GM19467 (cell line): ENCODE measurements around the gene PPL.
"Not testable (repeated sequence)": the region's sequence is repeated elsewhere in the genome, so short reads cannot be mapped to it uniquely, and the experiment has no call there.

ENCODE experiments used
- ATAC-seq: cut with Tn5 transposase; IDR thresholded peaks from one replicate; pipeline ENCODE4 v1.9.1; 2021; ENCODE audit warnings: mild to moderate bottlenecking, moderate library complexity; ENCODE audit not compliant: unreplicated experiment

PPL gene

GRCh38 chr16:4936181-4936990 lies 562 bp downstream of the PPL start:
- no peak for ATAC-seq

- no peak for ATAC-seq
These were observed 1.6 kb downstream of the PPL start for GRCh38 chr16:4935241-4935855.

- no peak for ATAC-seq
These were observed 2.4 kb downstream of the PPL start for GRCh38 chr16:4934591-4934990.

GRCh38 chr16:4933871-4934395 lies 3.0 kb downstream of the PPL start:
- no peak for ATAC-seq

GRCh38 chr16:4933433-4933832 lies 3.5 kb downstream of the PPL start:
- no peak for ATAC-seq

GRCh38 chr16:4931381-4931780 lies 5.6 kb downstream of the PPL start:
- ATAC-seq = no peak

GRCh38 chr16:4929619-4930018 lies 7.3 kb downstream of the PPL start:
- ATAC-seq = not testable (repeated sequence)

GRCh38 chr16:4928227-4928626 lies 8.7 kb downstream of the PPL start:
- no peak for ATAC-seq

GRCh38 chr16:4927661-4928060 lies 9.3 kb downstream of the PPL start:
- ATAC-seq = no peak

- ATAC-seq = no peak
These were observed 10.0 kb downstream of the PPL start for GRCh38 chr16:4926928-4927327.

GRCh38 chr16:4925791-4926190 lies 11.2 kb downstream of the PPL start:
- no peak for ATAC-seq

- ATAC-seq = no peak
These were observed 11.7 kb downstream of the PPL start for GRCh38 chr16:4925293-4925607.

GRCh38 chr16:4924593-4925292 lies 12.2 kb downstream of the PPL start:
- ATAC-seq = no peak

GRCh38 chr16:4923853-4924252 lies 13.1 kb downstream of the PPL start:
- ATAC-seq = no peak

- ATAC-seq = no peak
These were observed 14.1 kb downstream of the PPL start for GRCh38 chr16:4922721-4923342.

GRCh38 chr16:4920826-4921225 lies 16.1 kb downstream of the PPL start:
- ATAC-seq = no peak

GRCh38 chr16:4918781-4919251 lies 18.1 kb downstream of the PPL start:
- no peak for ATAC-seq

GRCh38 chr16:4917117-4917516 lies 19.8 kb downstream of the PPL start:
- ATAC-seq = no peak

- ATAC-seq = no peak
These were observed 21.7 kb downstream of the PPL start for GRCh38 chr16:4915226-4915761.

GRCh38 chr16:4914528-4915225 lies 22.3 kb downstream of the PPL start:
- ATAC-seq = no peak
